Activated CD8-positive, alpha-beta memory T cell treated with anti-CD3 and anti-CD28 coated beads, Interleukin-2, amount 50 U/mL, for 4 hours (primary cell): Measurements from ENCODE around the gene TSFM.
A peak's percentile ranks its signal among the peaks of the same experiment; 100 is the strongest.

Experiments
- DNase-seq: peaks from one replicate; pipeline ENCODE4 v3.0.0-alpha.2; 2020

Gene TSFM

DNA sequence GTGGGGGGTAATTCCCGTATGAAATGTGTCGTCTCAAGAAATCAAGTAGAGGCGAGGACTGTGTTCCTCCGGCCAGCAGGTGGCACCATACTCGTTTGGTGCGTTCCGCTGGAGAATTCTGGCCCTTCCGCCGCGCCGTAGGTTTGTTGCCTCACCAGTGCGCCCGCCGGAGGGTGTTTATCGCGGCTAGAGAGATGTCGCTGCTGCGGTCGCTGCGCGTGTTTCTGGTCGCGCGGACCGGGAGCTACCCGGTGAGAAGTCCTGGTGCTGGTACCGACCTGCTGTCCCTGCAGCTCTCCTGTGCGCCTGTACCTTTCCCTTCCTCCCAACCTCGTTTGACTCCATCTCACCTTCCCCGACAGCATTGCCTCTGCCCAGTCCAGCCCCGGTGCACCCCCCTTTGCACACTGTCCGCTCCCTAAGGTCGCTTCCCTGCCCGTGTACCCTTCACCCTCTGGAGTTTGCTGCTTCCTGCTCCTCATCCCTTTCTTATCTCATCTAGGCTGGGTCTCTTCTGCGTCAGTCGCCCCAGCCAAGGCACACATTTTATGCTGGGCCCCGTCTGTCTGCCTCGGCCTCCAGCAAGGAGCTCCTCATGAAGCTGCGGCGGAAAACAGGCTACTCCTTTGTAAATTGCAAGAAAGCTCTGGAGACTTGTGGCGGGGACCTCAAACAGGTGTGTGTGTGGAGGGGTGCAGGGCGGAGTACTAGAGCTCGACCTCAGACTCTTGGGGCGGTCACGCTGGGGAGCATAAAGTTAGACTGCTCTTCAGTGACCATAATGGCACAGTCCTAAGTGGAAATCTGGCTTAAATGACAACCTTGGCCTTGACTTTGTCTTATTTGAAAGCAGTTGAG, at the start of gene TSFM:
TSS of gene TSFM (plus strand) at position 180 of the 858 bp plus-strand sequence. CDS start at position 195, 15 bp downstream.
- peak; percentile 98 for DNase-seq

DNA sequence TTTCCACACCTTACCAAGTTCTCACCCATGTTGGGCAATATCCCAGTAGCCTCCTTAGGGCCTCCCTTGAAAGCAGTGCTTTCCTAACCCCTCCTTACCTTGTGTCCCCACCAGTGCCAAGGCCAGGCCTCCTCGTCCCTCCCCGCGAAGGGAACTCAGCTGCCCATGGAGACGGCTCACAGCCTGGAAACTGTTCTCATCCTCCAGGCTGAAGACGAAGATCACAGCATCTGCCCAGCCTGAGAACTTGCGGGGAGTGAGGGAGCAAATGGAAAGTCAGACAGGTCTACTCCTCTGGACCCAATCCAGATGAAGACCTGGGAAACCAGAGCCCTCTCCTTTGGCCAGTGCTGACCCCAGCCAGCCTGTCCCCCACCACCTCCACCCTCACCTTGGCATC, 48.7 kb upstream of the TSFM start:
- DNase-seq = no peak

DNA sequence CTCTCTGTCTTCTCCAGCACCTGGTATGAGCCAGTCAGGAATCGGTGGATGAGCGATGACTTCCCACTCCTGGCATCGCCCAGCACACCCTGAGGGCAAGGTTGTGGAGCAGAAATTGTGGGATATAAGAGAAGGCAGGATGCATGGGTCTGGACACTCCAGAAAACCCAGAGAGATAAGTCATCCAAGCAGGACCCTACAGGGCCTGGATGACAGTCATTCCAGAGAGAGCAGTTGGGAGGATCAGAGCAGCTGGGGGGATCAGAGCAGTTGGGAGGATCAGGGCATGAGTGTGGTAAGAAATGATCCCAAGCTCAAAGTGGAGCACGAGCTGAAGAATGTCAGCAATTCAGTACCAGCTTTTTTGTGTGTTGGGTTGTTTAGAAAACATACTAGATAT, 48.0 kb upstream of the TSFM start:
- no peak for DNase-seq

DNA sequence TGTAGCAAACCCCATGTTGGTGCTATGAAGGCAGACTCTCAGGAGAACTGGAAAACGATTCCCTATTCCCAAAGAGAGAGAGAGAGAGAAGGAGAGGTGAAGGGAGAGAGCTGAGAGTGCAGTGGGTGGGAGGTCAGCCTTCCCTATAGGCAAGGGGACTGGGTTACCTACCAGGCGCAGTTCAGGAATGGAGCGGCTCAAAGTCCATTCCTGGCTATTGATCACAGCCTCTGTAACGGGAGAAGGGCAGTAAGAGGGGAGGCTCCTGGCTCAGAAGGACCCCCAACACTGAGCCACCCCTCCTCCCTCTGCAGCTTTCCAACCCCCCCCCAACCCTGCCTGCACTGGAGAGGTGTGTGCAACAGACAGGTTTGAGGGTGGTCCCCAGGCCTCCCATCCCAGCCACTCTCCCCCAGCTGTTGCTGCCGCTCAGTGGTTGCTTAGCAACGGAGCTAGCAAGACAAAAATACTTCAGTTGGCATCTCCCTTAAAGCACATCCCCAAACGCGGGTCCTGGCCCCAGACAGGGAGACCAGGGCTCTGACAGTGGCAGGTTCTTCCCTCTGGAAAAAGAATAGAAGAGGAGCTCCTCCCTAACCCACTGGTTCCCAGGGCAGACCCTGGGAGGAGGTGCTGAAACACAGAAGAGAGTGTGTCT, 47.3 kb upstream of the TSFM start:
- no peak for DNase-seq

DNA sequence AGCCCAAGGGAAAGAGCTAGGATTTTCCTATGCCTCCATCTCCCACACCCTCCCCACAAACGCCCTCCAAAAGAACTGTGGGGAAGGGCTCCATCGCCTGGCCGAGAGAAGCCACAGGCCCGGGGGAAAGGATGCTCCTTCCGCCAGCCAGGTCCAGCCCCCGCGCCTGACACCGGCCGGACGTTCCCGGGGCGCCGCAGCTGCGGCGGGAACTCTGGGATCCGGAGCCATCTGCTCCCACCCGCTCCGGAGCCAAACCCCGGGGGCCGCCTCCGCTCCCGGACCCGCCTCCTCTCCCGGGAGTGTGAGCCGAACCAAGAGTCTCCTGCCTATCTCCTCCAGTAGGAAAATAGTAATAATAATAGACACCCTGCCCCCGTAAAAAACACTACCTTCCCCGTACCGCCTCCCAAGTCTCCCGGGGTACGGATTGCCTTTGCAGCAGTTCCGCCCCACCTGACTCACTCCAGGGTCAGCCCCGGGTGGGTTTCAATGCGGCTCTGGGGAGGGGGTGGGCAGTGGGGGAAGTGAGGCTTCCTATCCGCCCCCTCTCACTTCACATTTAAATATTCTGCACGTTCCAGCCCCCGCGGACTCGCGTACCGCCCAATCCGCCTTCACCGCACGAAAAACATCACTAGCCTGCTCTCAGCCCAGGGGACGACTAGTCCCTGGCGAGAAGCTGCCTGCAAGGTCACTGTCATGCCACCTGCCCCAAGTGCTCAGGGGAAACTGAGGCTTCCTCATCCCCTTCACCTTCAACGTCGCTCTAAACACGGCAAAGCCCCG, 46.4 kb upstream of the TSFM start:
- DNase-seq = no peak

DNA sequence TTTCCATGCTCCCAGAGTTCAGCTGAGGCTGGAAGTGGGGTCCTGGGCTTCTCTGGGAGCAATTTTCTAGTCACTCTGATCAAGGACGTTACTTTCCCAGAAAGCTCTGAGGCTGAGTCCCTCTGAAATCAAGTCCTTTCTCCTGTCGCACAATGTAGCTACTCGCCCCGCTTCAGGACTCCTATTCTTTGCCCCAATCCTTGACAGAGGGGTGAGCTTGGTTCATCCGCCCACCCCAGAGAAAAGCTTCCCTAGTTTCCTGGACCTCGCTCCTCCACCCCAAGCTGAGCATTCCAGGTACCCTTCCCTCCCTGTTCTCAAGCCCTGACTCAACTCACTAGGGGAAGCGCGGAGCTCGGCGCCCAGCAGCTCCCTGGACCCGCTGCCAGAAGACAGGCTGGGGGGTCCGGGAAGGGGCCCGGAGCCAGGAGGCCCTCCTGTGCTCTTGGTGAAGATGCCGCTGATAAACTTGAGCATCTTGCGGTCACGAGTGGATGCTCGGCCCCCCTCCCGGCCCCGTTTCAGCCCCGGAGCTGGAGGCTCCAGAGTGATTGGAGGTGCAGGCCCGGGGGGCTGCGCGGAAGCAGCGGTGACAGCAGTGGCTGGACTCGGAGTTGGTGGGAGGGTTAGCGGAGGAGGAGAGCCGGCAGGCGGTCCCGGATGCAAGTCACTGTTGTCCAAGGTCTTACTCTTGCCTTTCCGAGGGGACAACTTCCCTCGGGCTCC, 45.7 kb upstream of the TSFM start:
- no peak for DNase-seq

DNA sequence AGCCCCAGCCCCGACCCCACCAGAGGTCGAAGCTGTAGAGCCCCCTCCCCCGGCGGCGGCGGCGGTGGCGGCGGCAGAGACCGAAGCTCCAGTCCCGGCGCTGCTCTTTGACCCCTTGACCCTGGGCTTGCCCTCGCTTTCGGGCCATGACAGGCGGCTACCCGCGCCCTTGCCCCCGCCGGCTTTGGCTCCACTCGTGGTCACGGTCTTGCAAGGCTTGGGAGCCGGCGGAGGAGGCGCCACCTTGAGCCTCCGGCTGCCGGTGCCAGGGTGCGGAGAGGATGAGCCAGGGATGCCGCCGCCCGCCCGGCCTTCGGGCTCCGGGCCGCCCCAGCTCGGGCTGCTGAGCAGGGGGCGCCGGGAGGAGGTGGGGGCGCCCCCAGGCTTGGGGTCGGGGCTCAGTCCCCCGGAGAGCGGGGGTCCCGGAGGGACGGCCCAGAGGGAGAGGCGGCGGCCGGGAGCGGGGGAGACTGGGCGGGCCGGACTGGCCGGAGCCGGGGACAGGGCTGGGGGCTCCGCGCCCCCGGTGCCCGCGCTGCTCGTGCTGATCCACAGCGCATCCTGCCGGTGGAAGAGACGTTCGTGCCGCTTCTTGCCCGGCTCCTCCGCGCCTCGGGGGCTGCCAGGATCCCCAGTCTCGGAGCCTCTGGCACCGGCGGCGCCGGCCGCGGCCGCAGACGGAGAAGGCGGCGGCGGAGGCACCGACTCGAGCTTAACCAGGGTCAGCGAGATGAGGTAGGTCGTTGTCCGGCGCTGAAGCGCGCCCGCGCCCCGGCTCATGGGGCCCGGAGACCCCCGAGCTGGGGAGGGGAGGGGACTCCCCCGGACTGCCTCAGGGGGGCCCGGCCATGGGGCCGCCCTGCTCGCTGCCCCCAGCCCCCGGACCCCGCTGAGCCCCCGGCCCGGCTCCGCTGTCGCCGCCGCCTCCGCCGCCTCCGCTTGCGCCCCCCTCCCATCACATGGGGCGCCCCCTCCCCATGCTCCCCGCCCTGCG, 44.8 kb upstream of the TSFM start:
- DNase-seq = no peak

GRCh38 chr12:57738661-57739237, 43.8 kb upstream of the TSFM start, which contains the start of gene AGAP2:
TSS of gene AGAP2 (minus strand) at chr12:57738742. CDS start at chr12:57738246, 496 bp downstream.
- DNase-seq = no peak

GRCh38 chr12:57739387-57739786, 43.2 kb upstream of the TSFM start:
- no peak for DNase-seq

GRCh38 chr12:57739914-57740538, 42.6 kb upstream of the TSFM start:
- DNase-seq = no peak

GRCh38 chr12:57740656-57741412, 41.8 kb upstream of the TSFM start:
- DNase-seq = peak; percentile 72

GRCh38 chr12:57741413-57741789, 41.2 kb upstream of the TSFM start:
- DNase-seq = no peak

- DNase-seq = peak; percentile 74
These were observed 40.5 kb upstream of the TSFM start for GRCh38 chr12:57741844-57742738.

DNA sequence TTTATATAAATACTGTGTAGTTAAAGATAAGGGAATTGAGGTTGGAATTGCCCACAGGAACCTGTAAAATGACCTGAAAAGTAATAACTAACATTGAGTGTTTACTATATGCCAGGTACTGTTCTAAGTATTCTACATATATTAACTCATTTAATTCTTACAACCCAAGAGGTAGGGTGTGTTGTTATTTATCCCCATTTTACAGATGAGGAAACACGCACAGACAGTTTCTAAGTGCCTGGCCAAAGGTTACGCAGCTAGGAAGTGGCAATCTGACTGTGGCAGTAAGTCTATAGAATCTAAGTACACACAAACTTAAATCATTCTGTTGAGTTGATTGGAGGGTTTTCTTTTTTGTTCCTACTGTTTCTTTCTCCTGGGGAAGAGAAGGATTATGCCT, 38.8 kb upstream of the TSFM start:
- no peak for DNase-seq

- DNase-seq = peak; percentile 64
These were observed 38.3 kb upstream of the TSFM start for GRCh38 chr12:57744194-57744776.

- DNase-seq = peak; percentile 94
These were observed 37.7 kb upstream of the TSFM start, which contains the start of gene TSPAN31 for GRCh38 chr12:57744777-57745484. TSS of gene TSPAN31 (plus strand) at chr12:57745039. CDS start at chr12:57745155, 116 bp downstream.

- DNase-seq = no peak
These were observed 37.1 kb upstream of the TSFM start for GRCh38 chr12:57745485-57745881.
